ENCODE results near the gene LMNB1.

- TF ChIP-seq CTCF (IDR thresholded peaks at IDR 0.05; ENCODE audit: low read depth, low read length) (no peak), MAX (IDR thresholded peaks at IDR 0.05; ENCODE audit: low read depth, low read length) (no peak), POLR2A (IDR thresholded peaks at IDR 0.05; ENCODE audit: extremely low read depth, insufficient read length) (no peak)
These were observed 92.1 kb downstream of the LMNB1 start for GRCh38 chr5:126869005-126869451.
